Midbrain (tissue), 1 donor: Measurements from ENCODE around the gene PAK4.

ENCODE experiments used
- DNase-seq: peaks from one replicate; lab custom pipeline; 2025; lab: John Stamatoyannopoulos, UW

Gene PAK4

GRCh38 chr19:39165857-39166256, 40.3 kb downstream of the PAK4 start:
- DNase-seq, result no peak

- DNase-seq, result peak; percentile 5
Observed at GRCh38 chr19:39166571-39167391, 41.2 kb downstream of the PAK4 start.

GRCh38 chr19:39167461-39168257, 42.1 kb downstream of the PAK4 start:
- no peak for DNase-seq

GRCh38 chr19:39168258-39169142, 42.9 kb downstream of the PAK4 start:
- DNase-seq, result no peak

GRCh38 chr19:39169143-39169810, 43.7 kb downstream of the PAK4 start:
- DNase-seq, result no peak

GRCh38 chr19:39170386-39171231, 45.0 kb downstream of the PAK4 start:
- DNase-seq, result no peak

DNA sequence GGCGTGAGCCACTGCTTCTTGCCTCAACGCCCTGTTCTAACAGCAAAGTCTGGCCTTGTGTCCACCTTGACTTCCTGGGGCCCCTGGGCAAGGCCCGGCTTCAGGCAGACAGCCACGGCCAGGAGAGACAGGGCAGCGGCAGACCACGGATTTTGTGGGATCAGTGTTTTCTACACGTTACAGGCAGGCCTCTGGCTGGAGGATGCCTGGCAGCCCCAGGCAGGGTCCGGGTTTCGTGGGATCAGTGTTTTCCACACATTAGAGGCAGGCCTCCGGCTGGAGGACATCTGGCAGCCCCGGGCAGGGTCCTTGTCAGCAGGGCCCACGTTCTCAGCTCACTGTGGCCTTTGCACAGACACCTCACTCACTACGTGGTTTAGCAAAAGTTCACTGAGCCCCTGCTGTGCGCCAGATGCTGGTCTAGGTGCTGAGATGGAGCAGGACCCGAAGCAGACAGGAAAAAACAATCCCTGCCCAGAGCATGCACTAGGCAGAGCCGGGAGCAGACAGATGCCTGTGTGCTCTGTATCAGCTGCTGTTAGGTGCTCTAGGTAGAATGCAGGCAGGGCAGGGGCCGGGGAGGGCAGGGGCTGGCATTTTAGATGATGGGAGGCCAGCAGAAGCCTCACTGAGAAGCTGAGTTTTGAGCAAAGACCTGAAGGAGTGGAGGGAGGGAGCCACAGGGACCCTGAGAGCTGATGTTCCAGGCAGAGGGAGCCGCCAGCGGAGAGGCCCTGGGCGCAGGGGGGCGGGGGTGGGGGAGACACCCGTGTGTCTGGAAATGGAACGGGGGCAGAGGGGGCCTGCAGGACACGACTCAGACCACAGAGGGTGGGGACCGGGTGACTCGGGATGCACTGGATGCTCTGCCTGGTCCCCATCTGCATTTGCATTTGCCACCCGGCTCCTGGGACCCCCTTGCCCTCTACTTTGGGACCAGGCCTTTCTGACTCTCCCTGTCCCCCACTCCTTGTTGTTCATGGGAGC, 46.2 kb downstream of the PAK4 start:
- no peak for DNase-seq

DNA sequence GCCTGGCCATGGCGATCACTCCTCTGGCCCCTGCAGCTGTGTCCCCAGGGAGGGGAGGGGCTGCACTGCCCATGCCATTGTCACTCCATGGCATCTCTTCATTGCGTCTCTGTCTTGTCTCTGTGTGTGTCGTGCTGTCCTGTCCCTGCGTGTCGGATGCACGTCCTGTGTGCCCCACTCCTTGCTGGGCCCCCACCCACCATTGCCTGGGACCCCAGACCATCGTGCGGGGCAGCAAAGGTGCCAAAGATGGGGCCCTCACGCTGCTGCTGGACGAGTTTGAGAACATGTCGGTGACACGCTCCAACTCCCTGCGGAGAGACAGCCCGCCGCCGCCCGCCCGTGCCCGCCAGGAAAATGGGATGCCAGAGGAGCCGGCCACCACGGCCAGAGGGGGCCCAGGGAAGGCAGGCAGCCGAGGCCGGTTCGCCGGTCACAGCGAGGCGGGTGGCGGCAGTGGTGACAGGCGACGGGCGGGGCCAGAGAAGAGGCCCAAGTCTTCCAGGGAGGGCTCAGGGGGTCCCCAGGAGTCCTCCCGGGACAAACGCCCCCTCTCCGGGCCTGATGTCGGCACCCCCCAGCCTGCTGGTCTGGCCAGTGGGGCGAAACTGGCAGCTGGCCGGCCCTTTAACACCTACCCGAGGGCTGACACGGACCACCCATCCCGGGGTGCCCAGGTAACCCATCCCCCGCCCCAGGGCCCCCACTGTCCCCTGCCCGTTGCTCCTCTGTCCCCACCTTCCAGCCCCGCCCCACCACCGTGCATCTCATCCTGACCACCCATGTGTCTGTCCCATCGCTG, 47.3 kb downstream of the PAK4 start:
- DNase-seq, result no peak

DNA sequence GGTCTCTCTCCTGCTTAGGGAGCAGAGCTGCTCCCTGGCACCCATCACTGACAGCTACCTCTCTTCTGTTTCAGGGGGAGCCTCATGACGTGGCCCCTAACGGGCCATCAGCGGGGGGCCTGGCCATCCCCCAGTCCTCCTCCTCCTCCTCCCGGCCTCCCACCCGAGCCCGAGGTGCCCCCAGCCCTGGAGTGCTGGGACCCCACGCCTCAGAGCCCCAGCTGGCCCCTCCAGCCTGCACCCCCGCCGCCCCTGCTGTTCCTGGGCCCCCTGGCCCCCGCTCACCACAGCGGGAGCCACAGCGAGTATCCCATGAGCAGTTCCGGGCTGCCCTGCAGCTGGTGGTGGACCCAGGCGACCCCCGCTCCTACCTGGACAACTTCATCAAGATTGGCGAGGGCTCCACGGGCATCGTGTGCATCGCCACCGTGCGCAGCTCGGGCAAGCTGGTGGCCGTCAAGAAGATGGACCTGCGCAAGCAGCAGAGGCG, 48.0 kb downstream of the PAK4 start:
- DNase-seq, result no peak

GRCh38 chr19:39174142-39174541, 48.6 kb downstream of the PAK4 start:
- no peak for DNase-seq

DNA sequence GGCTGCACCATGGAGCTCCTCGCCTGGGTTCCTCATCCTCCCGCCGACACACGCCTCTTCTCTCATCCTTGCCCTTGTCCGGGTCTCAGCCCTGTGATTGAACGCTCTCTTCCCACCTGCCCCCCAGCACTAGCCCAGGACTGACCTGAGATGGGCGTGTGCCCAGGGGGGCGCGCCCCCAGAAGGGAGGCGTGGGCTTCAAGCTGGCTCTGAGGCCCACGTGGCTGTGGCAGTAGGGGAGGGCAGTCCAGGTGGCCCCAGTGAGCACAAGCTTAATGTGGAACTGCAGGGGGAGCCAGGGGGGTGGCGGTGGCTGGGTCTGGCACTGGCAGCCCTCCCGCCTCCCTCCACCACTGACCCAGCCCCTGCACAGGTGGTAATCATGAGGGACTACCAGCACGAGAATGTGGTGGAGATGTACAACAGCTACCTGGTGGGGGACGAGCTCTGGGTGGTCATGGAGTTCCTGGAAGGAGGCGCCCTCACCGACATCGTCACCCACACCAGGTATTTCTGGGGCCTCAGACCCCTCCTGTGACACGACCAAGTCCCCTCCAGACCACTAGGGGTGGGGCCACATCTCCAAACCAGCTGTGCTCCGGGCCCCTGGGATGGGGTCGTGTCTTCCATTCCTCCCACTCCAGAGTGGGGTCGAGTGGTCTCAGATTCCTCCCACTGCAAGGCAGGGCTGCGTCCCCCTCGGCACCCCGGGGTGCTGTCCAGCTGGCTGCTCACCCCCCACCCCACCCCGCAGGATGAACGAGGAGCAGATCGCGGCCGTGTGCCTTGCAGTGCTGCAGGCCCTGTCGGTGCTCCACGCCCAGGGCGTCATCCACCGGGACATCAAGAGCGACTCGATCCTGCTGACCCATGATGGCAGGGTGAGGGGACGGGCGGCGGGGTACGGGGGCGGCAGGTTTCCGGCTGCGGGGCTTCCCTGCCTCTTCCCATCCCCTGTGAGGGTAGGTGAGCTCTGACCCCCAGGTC, 49.3 kb downstream of the PAK4 start:
- DNase-seq, result no peak

- no peak for DNase-seq
Observed at GRCh38 chr19:39175564-39175963, 50.0 kb downstream of the PAK4 start.

DNA sequence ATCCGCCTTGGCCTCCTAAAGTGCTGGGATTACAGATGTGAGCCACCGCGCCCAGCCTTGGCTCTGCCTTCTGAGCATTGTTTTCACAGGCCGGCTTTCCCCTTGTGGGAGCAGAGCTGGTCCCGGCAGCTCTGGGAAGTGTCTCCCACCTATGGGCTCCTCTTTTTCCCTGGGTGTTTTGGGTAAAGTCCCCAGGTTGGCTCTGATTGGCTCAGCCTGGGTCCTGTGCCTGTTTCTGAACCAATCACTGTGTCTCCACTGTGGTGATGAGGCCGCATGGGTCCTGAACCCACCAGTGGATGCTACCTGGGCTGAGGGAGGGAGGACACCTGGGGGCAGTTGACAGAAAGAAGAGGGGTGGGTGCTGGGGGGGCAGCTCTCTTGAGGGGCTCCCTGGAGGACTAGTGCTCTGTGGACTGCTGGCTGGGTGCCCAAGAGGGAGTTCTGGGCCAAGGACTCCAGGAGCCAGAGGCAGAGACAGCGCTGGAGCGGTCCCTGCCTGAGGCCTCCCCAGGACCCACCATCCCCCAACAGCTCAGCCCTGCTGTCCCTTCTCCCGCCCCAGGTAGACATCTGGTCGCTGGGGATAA, 51.6 kb downstream of the PAK4 start:
- no peak for DNase-seq

DNA sequence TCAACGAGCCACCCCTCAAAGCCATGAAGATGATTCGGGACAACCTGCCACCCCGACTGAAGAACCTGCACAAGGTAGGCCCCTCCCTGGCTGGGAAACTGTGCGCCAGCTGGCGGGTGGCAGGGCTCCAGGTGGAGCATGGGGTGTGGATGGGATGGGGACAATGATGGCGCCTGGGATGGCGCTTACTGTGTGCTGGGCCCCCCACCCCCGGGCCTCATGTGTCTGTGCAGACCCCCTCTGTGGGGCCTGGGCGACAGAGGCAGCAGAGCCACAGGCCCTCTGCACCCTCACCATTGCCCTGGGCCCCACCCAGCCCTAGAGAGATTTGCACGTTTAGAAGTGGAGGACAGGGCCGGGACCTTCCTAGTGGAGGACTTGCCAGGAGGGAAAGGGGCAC, 52.1 kb downstream of the PAK4 start:
- no peak for DNase-seq

DNA sequence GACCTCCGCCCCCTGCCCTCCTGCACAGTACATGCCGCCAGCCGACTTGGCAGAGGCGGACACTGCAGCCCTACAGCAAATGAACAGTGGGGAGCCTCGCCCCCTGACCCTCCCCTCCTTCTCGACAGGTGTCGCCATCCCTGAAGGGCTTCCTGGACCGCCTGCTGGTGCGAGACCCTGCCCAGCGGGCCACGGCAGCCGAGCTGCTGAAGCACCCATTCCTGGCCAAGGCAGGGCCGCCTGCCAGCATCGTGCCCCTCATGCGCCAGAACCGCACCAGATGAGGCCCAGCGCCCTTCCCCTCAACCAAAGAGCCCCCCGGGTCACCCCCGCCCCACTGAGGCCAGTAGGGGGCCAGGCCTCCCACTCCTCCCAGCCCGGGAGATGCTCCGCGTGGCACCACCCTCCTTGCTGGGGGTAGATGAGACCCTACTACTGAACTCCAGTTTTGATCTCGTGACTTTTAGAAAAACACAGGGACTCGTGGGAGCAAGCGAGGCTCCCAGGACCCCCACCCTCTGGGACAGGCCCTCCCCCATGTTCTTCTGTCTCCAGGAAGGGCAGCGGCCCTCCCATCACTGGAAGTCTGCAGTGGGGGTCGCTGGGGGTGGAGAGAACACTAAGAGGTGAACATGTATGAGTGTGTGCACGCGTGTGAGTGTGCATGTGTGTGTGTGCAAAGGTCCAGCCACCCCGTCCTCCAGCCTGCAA, 52.9 kb downstream of the PAK4 start:
- DNase-seq, result no peak

GRCh38 chr19:39179754-39180153, 54.2 kb downstream of the PAK4 start:
- DNase-seq, result no peak
